Muscle of back (tissue), 11 donors: ENCODE measurements around the gene ACSS2. TPM values are rescaled to one million over a fixed set of nuclear protein-coding genes. Genes with fewer than 3 reads are reported as not detected.

Experiments
- DNase-seq, 3 donors: peaks; one replicate each; pipeline versions ENCODE4 v3.0.0 to v3.0.0-alpha.2; 2013
- polyA plus RNA-seq, 10 donors: library from polyadenylated mRNA; unstranded; fragments of 120-200 nt; gene quantifications; one replicate each; pipeline ENCODE4 v1.2.1, GENCODE V29; 2013; ENCODE audit not compliant: insufficient read length in 10 of 10

ACSS2 gene
- polyA plus RNA-seq, 10 donors = 40.4 to 65.1 (median 49.6) TPM

GRCh38 chr20:34946661-34947060, 70.2 kb downstream of the ACSS2 start:
- DNase-seq = no peak

DNA sequence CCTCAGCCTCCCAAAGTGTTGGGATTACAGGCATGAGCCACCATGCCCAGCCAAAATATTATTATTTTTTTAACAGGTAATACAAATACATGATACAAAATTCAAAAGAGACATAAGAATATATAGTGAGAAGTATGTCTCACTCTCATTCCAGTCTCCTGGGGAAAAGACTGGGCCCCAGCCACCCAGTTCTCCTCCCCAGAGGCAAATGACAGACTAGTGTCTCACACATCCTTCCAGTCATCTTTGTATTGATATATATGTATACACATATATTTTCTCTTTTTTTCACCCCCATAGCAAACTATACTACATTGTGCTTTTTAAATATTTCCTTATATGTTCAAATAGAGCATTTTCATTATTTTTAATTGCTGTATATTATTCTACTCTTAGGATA, 70.9 kb downstream of the ACSS2 start:
- DNase-seq = no peak

DNA sequence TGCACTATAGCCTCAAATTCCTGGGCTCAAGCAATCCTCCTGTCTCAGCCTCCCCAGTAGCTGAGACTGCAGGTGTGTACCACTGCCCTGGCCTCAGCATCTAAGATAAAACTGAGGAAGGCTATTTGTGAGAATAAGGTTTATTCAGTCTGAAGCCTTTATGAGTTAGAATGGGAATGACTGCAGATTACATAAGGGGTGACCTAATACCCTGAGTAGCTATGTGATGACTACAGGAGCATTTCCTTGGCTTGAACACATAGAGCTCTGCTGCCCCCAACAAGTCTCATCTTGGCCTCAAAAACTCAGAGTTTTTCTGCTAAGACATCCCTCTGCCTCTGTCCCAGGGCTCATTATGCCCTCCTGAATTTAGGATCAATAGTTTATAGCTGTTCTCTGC, 71.6 kb downstream of the ACSS2 start:
- DNase-seq = no peak

DNA sequence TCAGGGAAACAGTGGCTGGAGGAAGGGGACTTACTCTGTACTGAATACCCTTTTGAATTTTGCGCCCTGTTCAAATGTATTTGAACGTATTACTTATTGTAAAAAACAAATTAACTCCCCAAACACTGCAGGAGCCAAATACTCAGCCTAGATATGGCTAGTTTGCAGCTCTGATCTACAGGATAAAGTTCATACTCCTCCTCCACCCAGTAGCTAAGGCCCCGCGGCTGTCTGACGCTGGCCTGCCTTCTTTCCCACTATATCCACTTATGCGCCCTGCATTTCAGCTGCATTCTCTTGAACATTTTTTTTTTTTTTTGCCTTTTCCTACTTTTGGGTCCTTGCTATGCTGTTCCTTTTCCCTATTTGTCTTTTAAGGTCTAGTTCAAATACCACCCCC, 72.7 kb downstream of the ACSS2 start:
- no peak for DNase-seq

- DNase-seq = no peak
Measured at GRCh38 chr20:34951252-34951651, 74.8 kb downstream of the ACSS2 start.

- DNase-seq = no peak
Measured at GRCh38 chr20:34951652-34952051, 75.2 kb downstream of the ACSS2 start.

DNA sequence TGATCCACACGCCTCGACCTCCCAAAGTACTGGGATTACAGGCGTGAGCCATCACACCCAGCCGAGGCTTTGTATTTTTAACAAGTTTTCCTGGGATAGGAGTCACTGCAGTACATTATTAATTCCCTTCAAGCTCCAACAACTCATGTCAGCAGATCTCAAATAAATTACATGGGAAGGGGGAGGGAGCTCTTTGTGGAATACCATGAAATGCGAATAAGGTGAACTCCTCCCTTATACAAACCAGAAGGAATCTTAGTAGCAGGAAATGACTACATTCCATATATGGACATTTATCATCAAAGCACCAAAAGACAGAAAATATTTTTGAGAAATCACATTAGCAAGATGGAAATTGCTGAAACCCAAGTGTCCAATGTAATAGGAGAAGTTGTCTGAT, 76.3 kb downstream of the ACSS2 start:
- DNase-seq = peak in 1 of 3 donors; percentile 51

- DNase-seq = no peak
Measured at GRCh38 chr20:34953960-34954359, 77.5 kb downstream of the ACSS2 start.

- peak in 2 of 3 donors; percentile 47 for DNase-seq
Measured at GRCh38 chr20:34954904-34955230, 78.5 kb downstream of the ACSS2 start.

DNA sequence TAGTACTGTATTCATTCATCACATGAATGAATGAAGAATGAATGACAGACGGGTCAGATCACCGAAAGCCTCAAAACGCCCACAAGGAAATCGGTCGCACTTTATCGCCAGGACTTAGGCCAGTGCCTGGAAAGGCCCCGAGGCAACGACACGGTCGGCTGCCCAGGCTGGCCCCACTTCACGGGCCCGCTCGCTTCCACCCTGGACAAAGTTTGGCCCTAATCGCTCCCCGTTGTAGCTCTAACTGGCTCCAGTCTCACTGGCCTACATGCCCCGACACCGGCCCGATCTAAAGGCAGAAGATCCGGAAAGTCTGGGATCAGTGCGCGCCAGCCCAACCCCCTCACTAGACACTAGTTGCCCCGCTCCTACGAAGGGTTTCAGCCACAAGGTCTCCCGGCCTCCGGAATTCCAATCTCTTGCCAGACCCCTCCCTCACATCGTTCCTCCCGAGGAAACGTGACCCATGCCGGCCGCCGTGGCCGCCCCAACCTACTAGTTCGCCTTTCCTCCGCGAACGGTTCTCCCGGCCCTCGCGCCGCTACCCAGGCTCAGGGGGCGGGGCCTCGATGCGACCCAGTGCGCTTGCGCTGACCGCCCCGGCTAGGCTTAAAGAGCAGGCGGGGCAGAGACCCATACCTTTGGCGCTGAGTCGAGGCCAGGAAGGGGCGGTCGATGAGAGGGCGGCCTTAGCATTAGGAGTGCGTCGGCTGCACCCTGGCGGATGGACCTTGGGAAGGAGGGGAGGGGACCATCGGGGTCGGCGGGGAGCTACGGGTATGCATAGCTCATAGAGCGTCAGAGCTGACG, 79.0 kb downstream of the ACSS2 start, which contains the start of the genes GSS and MYH7B:
GSS (minus strand) TSS at position 576 of the 810 bp plus-strand sequence. CDS start 3,954 bp downstream, outside the sequence.
MYH7B (plus strand) TSS at position 638 of the 810 bp plus-strand sequence. CDS start 22,138 bp downstream, outside the sequence.
- DNase-seq = peak; percentile 98 to 100 (median 99)

DNA sequence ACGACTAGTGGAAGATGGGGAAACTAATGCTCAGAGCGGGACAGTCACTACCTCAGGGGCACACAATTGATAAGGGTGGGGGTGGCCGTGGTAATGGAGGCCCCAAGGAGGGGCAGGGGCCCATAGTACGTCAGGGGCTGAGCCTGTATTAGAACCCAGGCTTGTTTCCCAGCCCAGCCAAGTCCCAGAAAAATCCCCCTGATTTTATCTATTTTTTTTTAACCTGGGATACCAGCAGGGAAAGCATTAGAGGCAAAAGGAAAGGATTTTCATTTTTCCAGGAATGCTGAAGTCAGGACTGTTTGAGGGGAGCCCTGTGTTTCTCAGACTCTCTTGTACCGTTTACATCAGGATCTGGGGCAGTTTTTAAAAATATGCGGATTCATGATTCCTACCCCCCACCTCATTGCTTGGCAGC, 79.6 kb downstream of the ACSS2 start:
- no peak for DNase-seq

GRCh38 chr20:34956751-34957472, 80.5 kb downstream of the ACSS2 start:
- DNase-seq = peak in 1 of 3 donors; percentile 32

DNA sequence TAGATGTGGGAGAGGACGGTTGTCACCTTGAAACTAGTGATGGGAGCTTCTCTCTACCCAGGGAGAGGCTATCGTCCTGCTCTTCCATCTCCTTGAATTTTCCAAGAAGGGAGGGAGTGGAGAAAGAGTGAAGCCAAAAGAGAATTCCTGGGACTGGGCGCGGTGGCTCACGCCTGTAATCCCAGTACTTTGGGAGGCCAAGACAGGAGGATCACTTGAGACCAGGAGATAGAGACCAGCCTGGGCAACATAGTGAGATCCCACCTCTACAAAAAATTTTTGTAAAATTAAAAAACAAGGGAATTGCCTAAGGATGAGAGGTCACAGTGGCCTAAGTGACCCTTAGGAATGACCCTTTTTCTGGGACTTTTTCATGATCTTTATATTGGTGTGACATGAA, 88.1 kb downstream of the ACSS2 start:
- no peak for DNase-seq

GRCh38 chr20:34965051-34965450, 88.6 kb downstream of the ACSS2 start:
- no peak for DNase-seq

- no peak for DNase-seq
Measured at GRCh38 chr20:34967421-34967820, 91.0 kb downstream of the ACSS2 start.

- no peak for DNase-seq
Measured at GRCh38 chr20:34968042-34968775, 91.8 kb downstream of the ACSS2 start.

GRCh38 chr20:34970193-34970840, 93.9 kb downstream of the ACSS2 start:
- DNase-seq = no peak

DNA sequence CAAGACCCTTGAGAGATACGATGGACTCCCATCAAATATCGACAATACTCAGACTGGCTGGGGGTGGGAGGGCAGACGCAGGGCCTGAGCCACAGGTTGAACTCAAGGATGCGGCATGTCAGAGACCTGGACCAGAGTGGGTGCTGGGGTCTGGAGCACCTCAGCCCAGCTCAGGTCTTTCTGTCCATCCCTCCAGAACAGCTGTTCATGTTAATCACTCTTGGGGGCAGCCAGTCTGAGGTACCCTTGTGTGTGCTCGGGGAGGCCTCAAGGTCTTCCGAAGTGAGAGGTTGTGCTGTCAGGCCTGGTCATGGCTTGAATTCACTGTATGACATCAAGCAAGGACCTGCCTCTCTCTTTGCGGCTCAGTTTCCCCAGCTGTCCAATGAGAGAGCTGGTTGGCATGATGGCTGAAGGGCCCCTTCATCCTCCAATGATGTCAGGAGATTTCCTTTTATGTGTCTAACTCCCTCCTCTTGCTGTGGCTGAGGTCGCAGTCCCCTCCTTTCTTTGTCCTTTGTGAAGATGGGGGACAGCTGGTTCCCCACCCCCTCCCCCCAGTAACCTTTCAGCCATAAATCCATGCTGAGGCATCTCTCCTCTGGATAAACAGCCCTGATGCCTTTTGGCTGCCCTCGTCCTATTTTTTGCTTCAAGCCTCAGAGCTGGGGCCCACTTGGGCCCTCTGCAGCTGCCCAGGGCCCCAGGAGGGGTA, 94.6 kb downstream of the ACSS2 start:
- no peak for DNase-seq

GRCh38 chr20:34971561-34972235, 95.3 kb downstream of the ACSS2 start:
- DNase-seq = no peak

DNA sequence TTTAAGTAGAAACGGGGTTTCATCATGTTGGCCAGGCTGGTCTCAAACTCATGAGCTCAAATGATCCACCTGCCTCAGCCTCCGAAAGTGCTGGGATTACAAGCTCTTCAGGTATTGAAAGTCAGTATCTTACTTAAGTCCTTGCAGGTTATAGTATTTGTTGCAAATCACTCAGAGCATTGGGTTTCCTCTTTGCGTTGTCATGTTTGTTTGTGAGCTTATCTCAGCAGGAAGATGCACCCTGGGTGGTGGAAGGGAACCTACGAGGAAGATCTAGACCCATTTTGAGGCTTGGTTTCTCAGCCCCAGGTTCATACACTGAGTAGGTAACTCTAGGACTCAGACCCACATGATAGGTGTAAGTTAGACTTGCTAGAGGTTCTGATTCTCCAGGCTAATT, 97.8 kb downstream of the ACSS2 start:
- DNase-seq = no peak

DNA sequence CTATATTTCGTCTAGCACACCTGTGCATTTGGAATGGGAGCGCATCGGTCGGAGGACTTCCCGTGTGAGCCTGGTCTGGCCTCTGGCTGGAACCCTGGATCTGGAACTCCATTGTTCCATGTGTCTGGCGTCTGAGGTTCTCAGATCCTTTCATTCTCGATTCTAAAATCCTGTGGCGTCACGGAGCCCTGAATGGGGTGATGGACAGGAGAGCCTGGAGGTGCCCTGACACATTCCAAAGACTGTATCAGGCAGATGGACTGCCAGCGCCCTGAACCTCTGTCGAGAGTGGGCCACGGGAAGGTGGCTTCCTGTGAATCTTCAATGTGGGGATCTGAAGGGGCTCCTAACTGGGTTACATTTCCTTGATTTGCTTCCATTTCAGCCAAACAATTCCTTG, 99.9 kb downstream of the ACSS2 start:
- DNase-seq = no peak
